Prostate gland (tissue), 2 donors: ENCODE data around the gene ECE1.

Experiments used
- POLR2A ChIP-seq: fragments of 450-650 bp; IDR thresholded peaks from one replicate; pipeline ENCODE4 v1.6.1; 2016; ENCODE audit warnings: antibody characterized with exemption, mild to moderate bottlenecking
- TF ChIP-seq, protein P1 (sequence below), 4 experiments: fragments of 200-600 bp in 2 of 4; fragments of 450-650 bp in 2 of 4; sonication (generic) in 2 of 4; IDR thresholded peaks; 1 replicate in 3 of 4; 2 replicates in 1 of 4; pipeline ENCODE4 v1.5.1; 2016 to 2019; ENCODE audit warnings: antibody characterized with exemption in 4 of 4, mild to moderate bottlenecking in 2 of 4, moderate library complexity in 2 of 4

DNA sequence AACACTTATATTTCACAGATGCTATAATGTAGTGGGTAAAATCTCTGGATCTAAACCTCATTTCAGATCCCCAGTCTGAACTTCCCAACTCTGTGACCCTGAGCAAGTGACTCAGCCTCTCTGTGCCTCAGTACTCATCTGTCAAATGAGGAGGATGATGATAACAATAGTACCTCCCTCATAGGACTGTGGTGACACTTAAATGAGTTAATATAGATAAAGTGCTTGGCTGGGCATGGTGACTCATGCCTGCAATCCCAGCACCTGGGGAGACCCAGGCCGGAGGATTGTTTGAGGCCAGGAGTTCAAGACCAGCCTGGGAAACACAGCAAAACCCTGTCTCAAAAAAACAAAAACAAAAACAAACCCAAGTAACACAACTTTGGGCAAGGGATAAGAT lies 4.7 kb upstream of the ECE1 start:
- TF ChIP-seq, protein P1, sequence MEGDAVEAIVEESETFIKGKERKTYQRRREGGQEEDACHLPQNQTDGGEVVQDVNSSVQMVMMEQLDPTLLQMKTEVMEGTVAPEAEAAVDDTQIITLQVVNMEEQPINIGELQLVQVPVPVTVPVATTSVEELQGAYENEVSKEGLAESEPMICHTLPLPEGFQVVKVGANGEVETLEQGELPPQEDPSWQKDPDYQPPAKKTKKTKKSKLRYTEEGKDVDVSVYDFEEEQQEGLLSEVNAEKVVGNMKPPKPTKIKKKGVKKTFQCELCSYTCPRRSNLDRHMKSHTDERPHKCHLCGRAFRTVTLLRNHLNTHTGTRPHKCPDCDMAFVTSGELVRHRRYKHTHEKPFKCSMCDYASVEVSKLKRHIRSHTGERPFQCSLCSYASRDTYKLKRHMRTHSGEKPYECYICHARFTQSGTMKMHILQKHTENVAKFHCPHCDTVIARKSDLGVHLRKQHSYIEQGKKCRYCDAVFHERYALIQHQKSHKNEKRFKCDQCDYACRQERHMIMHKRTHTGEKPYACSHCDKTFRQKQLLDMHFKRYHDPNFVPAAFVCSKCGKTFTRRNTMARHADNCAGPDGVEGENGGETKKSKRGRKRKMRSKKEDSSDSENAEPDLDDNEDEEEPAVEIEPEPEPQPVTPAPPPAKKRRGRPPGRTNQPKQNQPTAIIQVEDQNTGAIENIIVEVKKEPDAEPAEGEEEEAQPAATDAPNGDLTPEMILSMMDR (IDR thresholded peaks at IDR 0.05): no peak
- no peak for TF ChIP-seq POLR2A
